OCI-LY3 (cell line): ENCODE data around the gene DGKG.

ENCODE experiments used
- EZH2phosphoT487 ChIP-seq: fragments of 200-600 bp; shearing (Covaris generic); IDR thresholded peaks from 2 replicates; pipeline ENCODE4 v1.6.1; 2018; ENCODE audit warnings: antibody characterized with exemption, mixed run types, low read depth
- TF ChIP-seq, protein P1 (sequence below): fragments of 200-600, 300-600 bp; sonication (generic); IDR thresholded peaks from 2 replicates; pipeline ENCODE4 v1.5.1; 2014; ENCODE audit warnings: antibody characterized with exemption, low read length, low read depth

DNA sequence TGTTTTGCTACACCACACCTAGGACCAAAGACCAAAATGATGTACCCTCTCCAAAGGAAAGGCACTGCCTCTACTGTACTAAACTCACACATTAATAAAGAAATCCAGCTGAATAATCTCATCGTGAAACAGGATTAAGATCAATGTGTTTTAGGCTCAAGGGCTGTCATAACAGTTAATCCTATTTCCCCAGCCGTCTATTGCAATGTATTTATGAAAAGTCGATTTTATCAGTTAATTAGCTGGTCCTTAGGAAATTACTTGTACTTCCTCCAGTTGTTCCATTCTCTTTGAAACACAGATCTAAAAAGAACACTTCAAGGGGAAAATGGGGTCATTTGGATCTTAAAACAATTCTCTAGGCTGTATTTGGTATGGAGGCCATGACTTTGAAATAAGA lies 261.6 kb downstream of the DGKG start:
- TF ChIP-seq, protein P1, sequence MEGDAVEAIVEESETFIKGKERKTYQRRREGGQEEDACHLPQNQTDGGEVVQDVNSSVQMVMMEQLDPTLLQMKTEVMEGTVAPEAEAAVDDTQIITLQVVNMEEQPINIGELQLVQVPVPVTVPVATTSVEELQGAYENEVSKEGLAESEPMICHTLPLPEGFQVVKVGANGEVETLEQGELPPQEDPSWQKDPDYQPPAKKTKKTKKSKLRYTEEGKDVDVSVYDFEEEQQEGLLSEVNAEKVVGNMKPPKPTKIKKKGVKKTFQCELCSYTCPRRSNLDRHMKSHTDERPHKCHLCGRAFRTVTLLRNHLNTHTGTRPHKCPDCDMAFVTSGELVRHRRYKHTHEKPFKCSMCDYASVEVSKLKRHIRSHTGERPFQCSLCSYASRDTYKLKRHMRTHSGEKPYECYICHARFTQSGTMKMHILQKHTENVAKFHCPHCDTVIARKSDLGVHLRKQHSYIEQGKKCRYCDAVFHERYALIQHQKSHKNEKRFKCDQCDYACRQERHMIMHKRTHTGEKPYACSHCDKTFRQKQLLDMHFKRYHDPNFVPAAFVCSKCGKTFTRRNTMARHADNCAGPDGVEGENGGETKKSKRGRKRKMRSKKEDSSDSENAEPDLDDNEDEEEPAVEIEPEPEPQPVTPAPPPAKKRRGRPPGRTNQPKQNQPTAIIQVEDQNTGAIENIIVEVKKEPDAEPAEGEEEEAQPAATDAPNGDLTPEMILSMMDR, result no peak
- no peak for TF ChIP-seq EZH2phosphoT487
